Measurements from ENCODE around the gene KLF6. TPM values are rescaled to one million over a fixed set of nuclear protein-coding genes. Genes with fewer than 3 reads are reported as not detected.
A peak's percentile ranks its signal among the peaks of the same experiment; 100 is the strongest.

Gene KLF6
- total and polyA plus RNA-seq, 2 donors (not counting 3 experiments of a cell fraction or from before 2014, with no cell fraction given) = 183 to 307 TPM

GRCh38 chr10:3783682-3784432 is 1.2 kb downstream of the KLF6 start:
- H3K27me3 ChIP-seq (ENCODE audit: control insufficient read depth in 2 of 2, insufficient read depth in 2 of 2, low read length in 2 of 2) = no peaks in the 10 kb centered on the region
- TSS peak; percentile 23 for BruUV-seq (replicated peaks)
- intact Hi-C loops (cut with micrococcal nuclease) = loop anchor here (1.0 to 2.0 kb wide), 6 partner anchors 153 to 879 kb away; no protein-coding TSS in a partner anchor
- H3K79me2 ChIP-seq (ENCODE audit: control insufficient read depth, insufficient read depth, low read length) = peaks cover 64% of the 10 kb centered on the region
- peaks cover 28 to 36% of the 10 kb centered on the region in 2 experiments for H3K36me3 ChIP-seq (ENCODE audit: control insufficient read depth in 2 of 2, extremely low read depth in 1 of 2, insufficient read depth in 2 of 2, low read length in 2 of 2)
- H3K9me3 ChIP-seq (replicated peaks; ENCODE audit: control insufficient read depth, insufficient read depth, low read length) = no peaks in the 10 kb centered on the region
- no peak for TF ChIP-seq MYC (IDR thresholded peaks at IDR 0.05; ENCODE audit: low read depth, low read length)
- TF ChIP-seq MAX (IDR thresholded peaks at IDR 0.05; ENCODE audit: insufficient read depth, insufficient read length) = no peak
- no peak for TF ChIP-seq EZH2 (IDR thresholded peaks at IDR 0.05; ENCODE audit: borderline replicate concordance, low read depth, low read length, severe bottlenecking)
- TF ChIP-seq CTCF (IDR thresholded peaks at IDR 0.05; ENCODE audit: extremely low read depth in 1 of 2, insufficient read depth in 1 of 2, low read depth in 1 of 2, low read length in 2 of 2) = no peak
- no peak for TF ChIP-seq JUN (IDR thresholded peaks at IDR 0.05; ENCODE audit: borderline replicate concordance, insufficient read depth, insufficient read length, low read depth)
- no peak for TF ChIP-seq FOS (IDR thresholded peaks at IDR 0.05; ENCODE audit: borderline replicate concordance, insufficient read depth, low read length)
- TF ChIP-seq POLR2A (IDR thresholded peaks at IDR 0.05; ENCODE audit: low read depth, low read length) = no peak
- TF ChIP-seq GATA2 (IDR thresholded peaks at IDR 0.05; ENCODE audit: insufficient read depth, insufficient read length, low read depth, low read length) = no peak
- TF ChIP-seq POLR2AphosphoS5 (IDR thresholded peaks at IDR 0.05; ENCODE audit: insufficient read depth, low read depth, low read length) = no peak
- peaks cover 41% of the 10 kb centered on the region for H3K4me1 ChIP-seq (ENCODE audit: control insufficient read depth, extremely low read depth, insufficient read depth, low read length)
- H3K4me3 ChIP-seq (replicated peaks in 1 of 3; ENCODE audit: insufficient read depth in 1 of 3, low read depth in 1 of 3, low read length in 3 of 3) = peak overlapping the region; percentile 89 to 95 (median 92)
- CTCF ChIA-PET = interaction anchor here (0.8 to 2.7 kb wide), 4 partner anchors 26 to 873 kb away, joined by 3 to 6 read pairs (median 4); no protein-coding TSS in a partner anchor
- peak overlapping the region; percentile 95 for H3K27ac ChIP-seq (ENCODE audit: insufficient read depth, low read depth, low read length)
- H3K4me2 ChIP-seq (ENCODE audit: insufficient read depth, low read length) = peak overlapping the region; percentile 95
- no peaks in the 10 kb centered on the region for H3K9me1 ChIP-seq (replicated peaks; ENCODE audit: control insufficient read depth, extremely low read depth, insufficient read depth, low read length)
- POLR2A ChIA-PET = interaction anchor here (0.7 to 2.8 kb wide), 12 partner anchors 17 to 987 kb away, joined by 3 to 31 read pairs (median 6); no protein-coding TSS in a partner anchor
- no peak for FAIRE-seq
- no peak overlapping the region for H2AFZ ChIP-seq (ENCODE audit: low read depth, low read length)
- H3K9ac ChIP-seq (replicated peaks; ENCODE audit: extremely low read depth, insufficient read depth, low read length) = peak overlapping the region; percentile 100
- DNase-seq (ENCODE audit: low read depth, low spot score) = peak; percentile 59
- no peaks in the 10 kb centered on the region for H4K20me1 ChIP-seq (replicated peaks; ENCODE audit: control insufficient read depth, extremely low read depth, insufficient read depth, low read length)
- dilution Hi-C loops (cut with MboI; ENCODE audit: extremely low pct_ligation_motif_present, low sequenced_read_pairs) = no loop called here

Measured in endothelial cell of umbilical vein (primary cell).